K562 (cell line): Measurements from ENCODE around the gene PCDHGB5. TPM values are rescaled to one million over a fixed set of nuclear protein-coding genes. Genes with fewer than 3 reads are reported as not detected.

Experiments
- E2F6 ChIP-seq, 2 experiments: IDR thresholded peaks; 2 replicates each; pipeline ENCODE4 v1.6.1; 2011; ENCODE audit warnings: borderline replicate concordance in 1 of 2, control low read depth in 1 of 2, low read depth in 1 of 2, low read length in 1 of 2, mild to moderate bottlenecking in 1 of 2, mixed read lengths in 1 of 2, moderate library complexity in 1 of 2; ENCODE audit not compliant: insufficient read depth in 1 of 2, insufficient read length in 1 of 2, poor library complexity in 1 of 2, severe bottlenecking in 1 of 2; ENCODE audit errors: extremely low read depth in 1 of 2
- GTF2B ChIP-seq: IDR thresholded peaks from 2 replicates; pipeline ENCODE4 v1.6.1; 2011; ENCODE audit not compliant: insufficient read length; ENCODE audit errors: extremely low read depth
- polyA plus RNA-seq, 8 experiments: library from polyadenylated mRNA; depleted of rRNA in 4 of 8; stranded (reverse) in 5 of 8; unstranded in 3 of 8; fragments of >200 nt; fragmentation: Nextera tagmentation in 2 of 8; fragmentation: Illumina TruSeq in 1 of 8; extraction: Ambion mirVana in 2 of 8; extraction: Trizol in 1 of 8; gene quantifications; 2 replicates each; pipeline versions ENCODE4 v1.2.1 to v1.2.3, GENCODE V29; 2011 to 2014; ENCODE audit warnings: inconsistent platforms in 1 of 8, missing spikeins in 1 of 8
- total RNA-seq, 7 experiments: library from RNA; depleted of rRNA in 6 of 7; stranded (reverse); fragments of >200 nt in 6 of 7; fragmentation: Illumina TruSeq in 2 of 7; extraction: Trizol in 2 of 7; gene quantifications; 2 replicates each; pipeline versions ENCODE4 v1.2.1 to v1.2.3, GENCODE V29; 2011 to 2021; ENCODE audit warnings: low replicate concordance in 1 of 7
- TF ChIP-seq, protein P1 (sequence below): fragments of 250-450 bp; sonication (Bioruptor Pico); IDR thresholded peaks from 2 replicates; pipeline ENCODE4 v1.4.0; 2020; ENCODE audit warnings: mild to moderate bottlenecking, moderate library complexity, borderline replicate concordance

PCDHGB5 gene
- total and polyA plus RNA-seq, 9 of the 15 experiments (the other 6 are each of a cell fraction or from before 2014, with no cell fraction given) = 0.05 to 0.29 (median 0.12) TPM; not detected in 2

- TF ChIP-seq E2F6 (IDR thresholded peaks at IDR 0.05; ENCODE audit: borderline replicate concordance in 1 of 2, extremely low read depth in 1 of 2, insufficient read depth in 1 of 2, insufficient read length in 1 of 2, low read depth in 1 of 2, low read length in 1 of 2, poor library complexity in 1 of 2, severe bottlenecking in 1 of 2) (no peak), GTF2B (no peak)
- TF ChIP-seq, protein P1, sequence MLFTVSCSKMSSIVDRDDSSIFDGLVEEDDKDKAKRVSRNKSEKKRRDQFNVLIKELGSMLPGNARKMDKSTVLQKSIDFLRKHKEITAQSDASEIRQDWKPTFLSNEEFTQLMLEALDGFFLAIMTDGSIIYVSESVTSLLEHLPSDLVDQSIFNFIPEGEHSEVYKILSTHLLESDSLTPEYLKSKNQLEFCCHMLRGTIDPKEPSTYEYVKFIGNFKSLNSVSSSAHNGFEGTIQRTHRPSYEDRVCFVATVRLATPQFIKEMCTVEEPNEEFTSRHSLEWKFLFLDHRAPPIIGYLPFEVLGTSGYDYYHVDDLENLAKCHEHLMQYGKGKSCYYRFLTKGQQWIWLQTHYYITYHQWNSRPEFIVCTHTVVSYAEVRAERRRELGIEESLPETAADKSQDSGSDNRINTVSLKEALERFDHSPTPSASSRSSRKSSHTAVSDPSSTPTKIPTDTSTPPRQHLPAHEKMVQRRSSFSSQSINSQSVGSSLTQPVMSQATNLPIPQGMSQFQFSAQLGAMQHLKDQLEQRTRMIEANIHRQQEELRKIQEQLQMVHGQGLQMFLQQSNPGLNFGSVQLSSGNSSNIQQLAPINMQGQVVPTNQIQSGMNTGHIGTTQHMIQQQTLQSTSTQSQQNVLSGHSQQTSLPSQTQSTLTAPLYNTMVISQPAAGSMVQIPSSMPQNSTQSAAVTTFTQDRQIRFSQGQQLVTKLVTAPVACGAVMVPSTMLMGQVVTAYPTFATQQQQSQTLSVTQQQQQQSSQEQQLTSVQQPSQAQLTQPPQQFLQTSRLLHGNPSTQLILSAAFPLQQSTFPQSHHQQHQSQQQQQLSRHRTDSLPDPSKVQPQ = no peak
Observed at GRCh38 chr5:141356950-141357349, 40.8 kb upstream of the PCDHGB5 start (continued).
